GM12878 (cell line): ENCODE results near the gene NCF2. TPM values are rescaled to one million over a fixed set of nuclear protein-coding genes. Genes with fewer than 3 reads are reported as not detected.

ENCODE experiments used
- ATAC-seq: fragments of 200-7000 bp; cut with Tn5 transposase; 3 replicates; pipeline ENCODE4 v1.9.1; 2020; ENCODE audit warnings: mild to moderate bottlenecking, moderate library complexity
- BruUV-seq: library from RNA; stranded (reverse); fragments of 400-500 nt; replicated peaks from 2 replicates; lab custom pipeline; 2021; lab: Mats Ljungman, UMichigan
- CTCF ChIA-PET: fragments of 300-600 bp; sonication (Branson Sonifier 250); formaldehyde crosslinking; extraction: SDS; loops from one replicate; lab custom pipeline; 2021; ENCODE audit warnings: inconsistent platforms; lab: Yijun Ruan, JAX
- POLR2A ChIA-PET: fragments of 350-600 bp; formaldehyde crosslinking; extraction: SDS; loops from one replicate; lab custom pipeline; 2021; ENCODE audit warnings: inconsistent platforms; lab: Charles Lee
- RAD21 ChIA-PET: fragments of 300-600 bp; sonication (Branson Sonifier 250); formaldehyde crosslinking; loops from one replicate; lab custom pipeline; 2023; ENCODE audit warnings: antibody characterized with exemption; ENCODE audit not compliant: unreplicated experiment; lab: Charles Lee
- SMC1A ChIA-PET: fragments of 300-600 bp; sonication (Branson Sonifier 250); formaldehyde crosslinking; loops from one replicate; lab custom pipeline; 2023; ENCODE audit not compliant: unreplicated experiment, uncharacterized antibody; lab: Charles Lee
- DNase-seq: peaks from one replicate; pipeline ENCODE4 v3.0.0-alpha.2; 2011; ENCODE audit warnings: low read depth, low spot score
- FAIRE-seq: peaks from 3 replicates; lab custom pipeline; 2011; peaks lifted over from hg19 to GRCh38; lab: Jason Lieb, UNC
- H2AFZ ChIP-seq: 2 replicates; pipeline ENCODE4 v1.6.0; 2011; ENCODE audit warnings: low read depth, low read length, control low read depth; ENCODE audit not compliant: control insufficient read depth
- H3K27ac ChIP-seq: 2 replicates; pipeline ENCODE4 v1.5.1; 2011; ENCODE audit warnings: control low read depth; ENCODE audit not compliant: control insufficient read depth, insufficient read depth
- H3K27me3 ChIP-seq, 2 experiments: replicated peaks in 1 of 2; 2 replicates each; pipeline versions ENCODE4 v1.6.0 to v1.6.1; 2011; ENCODE audit warnings: low read length in 1 of 2; ENCODE audit not compliant: control insufficient read depth in 2 of 2, insufficient read depth in 2 of 2
- H3K36me3 ChIP-seq, 2 experiments: 2 replicates each; pipeline ENCODE4 v1.5.1; 2011; ENCODE audit warnings: low read length in 1 of 2; ENCODE audit not compliant: control insufficient read depth in 2 of 2, insufficient read depth in 2 of 2
- H3K4me1 ChIP-seq: 2 replicates; pipeline ENCODE4 v1.6.1; 2011; ENCODE audit warnings: mild to moderate bottlenecking, low read length, moderate library complexity, mixed read lengths; ENCODE audit not compliant: control insufficient read depth, insufficient read depth
- H3K4me2 ChIP-seq: 2 replicates; pipeline ENCODE4 v1.6.0; 2011; ENCODE audit warnings: control low read depth; ENCODE audit not compliant: control insufficient read depth, insufficient read depth
- H3K4me3 ChIP-seq: fragments of 200-600 bp; sonication (generic); 2 replicates; pipeline ENCODE4 v1.5.1; 2016
- H3K79me2 ChIP-seq: 2 replicates; pipeline ENCODE4 v1.6.0; 2011; ENCODE audit warnings: low read length; ENCODE audit not compliant: control insufficient read depth, insufficient read depth
- H3K9ac ChIP-seq: 2 replicates; pipeline ENCODE4 v1.8.0; 2011; ENCODE audit warnings: low read length, control low read depth, mixed read lengths; ENCODE audit not compliant: control insufficient read depth, insufficient read depth
- H3K9me3 ChIP-seq: replicated peaks from 3 replicates; pipeline ENCODE4 v1.5.1; 2011; ENCODE audit warnings: mild to moderate bottlenecking, low read length; ENCODE audit not compliant: control insufficient read depth, insufficient read depth
- H4K20me1 ChIP-seq: 2 replicates; pipeline ENCODE4 v1.6.0; 2011; ENCODE audit not compliant: control insufficient read depth, insufficient read depth
- CTCF ChIP-seq, 3 experiments: IDR thresholded peaks in 2 of 3; conservative IDR thresholded peaks in 1 of 3; 2 replicates each; pipeline ENCODE4 v1.5.1; 2011; ENCODE audit warnings: low read depth in 3 of 3, low read length in 3 of 3, mild to moderate bottlenecking in 3 of 3, control low read depth in 2 of 3, moderate library complexity in 2 of 3, inconsistent platforms in 1 of 3, mixed read lengths in 1 of 3; ENCODE audit not compliant: control insufficient read depth in 2 of 3, insufficient read depth in 1 of 3; ENCODE audit errors: extremely low read depth in 1 of 3
- EP300 ChIP-seq, 2 experiments: fragments of 150-350 bp in 1 of 2; IDR thresholded peaks; 2 replicates each; pipeline ENCODE4 v1.6.1; 2011 to 2012; ENCODE audit warnings: low read depth in 2 of 2, low read length in 2 of 2, borderline replicate concordance in 1 of 2, improper control_type of control experiment in 1 of 2, inconsistent platforms in 1 of 2; ENCODE audit not compliant: control insufficient read depth in 1 of 2
- GATAD2B ChIP-seq: fragments of 450-650 bp; conservative IDR thresholded peaks from 2 replicates; pipeline ENCODE4 v1.6.1; 2017; ENCODE audit warnings: low read depth, mild to moderate bottlenecking, moderate library complexity
- MXI1 ChIP-seq: fragments of 150-350 bp; IDR thresholded peaks from 2 replicates; pipeline ENCODE4 v1.6.1; 2011; ENCODE audit warnings: low read depth, mild to moderate bottlenecking, inconsistent platforms, low read length, improper control_type of control experiment
- NFIC ChIP-seq: IDR thresholded peaks from 2 replicates; pipeline ENCODE4 v1.6.1; 2012; ENCODE audit warnings: low read depth, mild to moderate bottlenecking, inconsistent platforms, low read length, moderate library complexity
- PAX8 ChIP-seq: fragments of 450-650 bp; IDR thresholded peaks from 2 replicates; pipeline ENCODE4 v1.6.1; 2017; ENCODE audit warnings: mild to moderate bottlenecking, moderate library complexity
- RAD51 ChIP-seq: fragments of 450-650 bp; IDR thresholded peaks from 2 replicates; pipeline ENCODE4 v1.6.1; 2016; ENCODE audit warnings: moderate library complexity, mild to moderate bottlenecking, inconsistent platforms
- RUNX3 ChIP-seq: IDR thresholded peaks from 2 replicates; pipeline ENCODE4 v1.6.1; 2012; ENCODE audit warnings: low read length, inconsistent platforms
- SIX5 ChIP-seq: IDR thresholded peaks from 2 replicates; pipeline ENCODE4 v1.6.1; 2011; ENCODE audit warnings: mild to moderate bottlenecking, low read depth, low read length, moderate library complexity; ENCODE audit not compliant: severe bottlenecking
- SREBF1 ChIP-seq: IDR thresholded peaks from 2 replicates; pipeline ENCODE4 v1.6.1; 2012; ENCODE audit warnings: mild to moderate bottlenecking, low read length
- ZNF687 ChIP-seq: fragments of 450-650 bp; IDR thresholded peaks from 2 replicates; pipeline ENCODE4 v1.6.1; 2017; ENCODE audit warnings: mild to moderate bottlenecking, moderate library complexity
- WGBS: methylation state at CpG from one replicate; pipeline ENCODE4 v1.1.6; 2016; ENCODE audit warnings: low lambda C conversion rate; ENCODE audit not compliant: insufficient replicate concordance, insufficient coverage; ENCODE audit errors: missing lambda C conversion rate; 5-methylcytosine and 5-hydroxymethylcytosine counted together
- in situ Hi-C: fragments of 300-500 bp; cut with MboI; formaldehyde crosslinking; loops from 9 replicates; pipeline ENCODE4 v1.14.3; 2018; ENCODE audit warnings: mixed read lengths
- intact Hi-C: fragments of 100-400 bp; cut with micrococcal nuclease; formaldehyde crosslinking; loops from one replicate; pipeline ENCODE4 v1.14.2; 2022; ENCODE audit not compliant: unreplicated experiment
- polyA plus RNA-seq, 11 experiments: library from polyadenylated mRNA; depleted of rRNA in 4 of 11; unstranded in 6 of 11; stranded (reverse) in 5 of 11; fragments of >200 nt; fragmentation: Nextera tagmentation in 4 of 11; fragmentation: Illumina TruSeq in 1 of 11; extraction: Ambion mirVana in 4 of 11; extraction: Trizol in 1 of 11; gene quantifications; 1 replicate in 1 of 11; 2 replicates in 10 of 11; pipeline versions ENCODE4 v1.2.1 to v1.2.3, GENCODE V29; 2011 to 2016; ENCODE audit warnings: inconsistent platforms in 2 of 11, missing spikeins in 2 of 11, low read depth in 1 of 11
- total RNA-seq, 4 experiments: library from RNA; depleted of rRNA in 3 of 4; stranded (reverse); fragments of >200 nt in 3 of 4; fragmentation: Illumina TruSeq in 1 of 4; extraction: Trizol in 1 of 4; gene quantifications; 2 replicates each; pipeline versions ENCODE4 v1.2.1 to v1.2.3, GENCODE V29; 2013 to 2021

Gene NCF2
- total and polyA plus RNA-seq, 10 of the 15 experiments (the other 5 are each of a cell fraction or from before 2014, with no cell fraction given) = 31.4 to 256 (median 77.1) TPM

GRCh38 chr1:183520379-183520778 is 69.9 kb downstream of the NCF2 start:
- 100% methylated on average over 1 of the region's 1 CpG for WGBS
- CTCF ChIA-PET = interaction anchor here (1.8 kb wide), 1 partner anchor 51 kb away, joined by 4 read pairs; no protein-coding TSS in a partner anchor
- Histone ChIP-seq H3K4me3 (no peak overlapping the region), H3K27me3 (no peaks in the 10 kb centered on the region), H3K9me3 (no peaks in the 10 kb centered on the region), H3K4me1 (no peaks in the 10 kb centered on the region), H2AFZ (no peak overlapping the region), H3K79me2 (no peaks in the 10 kb centered on the region), H3K36me3 (peaks cover 5 to 37% of the 10 kb centered on the region in 2 experiments), H3K9ac (no peak overlapping the region), H3K27ac (no peak overlapping the region), H4K20me1 (no peaks in the 10 kb centered on the region), H3K4me2 (no peak overlapping the region)
- intact Hi-C loops = no loop called here
- TF ChIP-seq RAD51 (no peak), SIX5 (no peak), MXI1 (no peak), PAX8 (no peak), ZNF687 (no peak), EP300 (IDR thresholded peaks at IDR 0.05; ENCODE audit: borderline replicate concordance in 1 of 2, control insufficient read depth in 1 of 2, low read depth in 2 of 2, low read length in 2 of 2) (no peak), SREBF1 (no peak), GATAD2B (no peak), RUNX3 (no peak), CTCF (IDR thresholded peaks at IDR 0.05 in 2 of 3, conservative IDR thresholded peaks at IDR 0.05 in 1 of 3; ENCODE audit: control insufficient read depth in 2 of 3, extremely low read depth in 1 of 3, insufficient read depth in 1 of 3, low read depth in 3 of 3, low read length in 3 of 3) (no peak), NFIC (no peak)
- ATAC-seq (no peak), FAIRE-seq (no peak), DNase-seq (no peak)
- no TSS peak for BruUV-seq
- SMC1A ChIA-PET = interaction anchor here (0.6 to 0.7 kb wide), 2 partner anchors 12 to 532 kb away, joined by 3 to 4 read pairs; no protein-coding TSS in a partner anchor
- POLR2A ChIA-PET = interaction anchor here (0.6 kb wide), 1 partner anchor 67 kb away, joined by 10 read pairs; no protein-coding TSS in a partner anchor
- RAD21 ChIA-PET = no interaction called here
- in situ Hi-C loops = no loop called here
